Myometrial cell (primary cell): ENCODE data around the gene LEFTY1. TPM values are rescaled to one million over a fixed set of nuclear protein-coding genes. Genes with fewer than 3 reads are reported as not detected.

Experiments
- total RNA-seq: library from RNA; depleted of rRNA; stranded (reverse); fragments of >200 nt; gene quantifications from 2 replicates; pipeline ENCODE4 v1.2.3, GENCODE V29; 2015

LEFTY1 gene
- not detected in 2 replicates for total RNA-seq

GRCh38 chr1:225888898-225889601 is at the start of gene LEFTY1:
Gene LEFTY1 (minus strand): TSS chr1:225889146. CDS start chr1:225889066, 80 bp downstream.

GRCh38 chr1:225923692-225924555 is 35.0 kb upstream of the LEFTY1 start, which contains the start of gene PYCR2:
Gene PYCR2 (minus strand): TSS chr1:225924250. CDS start chr1:225924110, 140 bp downstream.

GRCh38 chr1:225881959-225882693 is 6.8 kb downstream of the LEFTY1 start, which contains the start of gene TMEM63A:
Gene TMEM63A (minus strand): TSS chr1:225882380. CDS start chr1:225877580, 4,800 bp downstream.

Other genes with a start within 250 kb of the LEFTY1 start
- gene ENAH, start 236.0 kb downstream of the LEFTY1 start, total RNA-seq: 29.7 and 38.6 TPM in 2 replicates
- gene SRP9, start 111.3 kb downstream of the LEFTY1 start, total RNA-seq: 317 and 359 TPM in 2 replicates
- 21.6 and 38.1 TPM in 2 replicates for gene EPHX1, start 79.0 kb downstream of the LEFTY1 start, total RNA-seq
- 9.2 and 16.7 TPM in 2 replicates for gene TMEM63A, start 6.8 kb downstream of the LEFTY1 start, total RNA-seq
- 47.5 and 53.9 TPM in 2 replicates for gene PYCR2, start 35.1 kb upstream of the LEFTY1 start, total RNA-seq
- gene LEFTY2, start 52.1 kb upstream of the LEFTY1 start, total RNA-seq: not detected in 2 replicates
- 10.4 and 12.9 TPM in 2 replicates for gene SDE2, start 110.2 kb upstream of the LEFTY1 start, total RNA-seq
- 226 and 247 TPM in 2 replicates for gene H3-3A, start 173.6 kb upstream of the LEFTY1 start, total RNA-seq